ENCODE results near the gene FTO. TPM values are rescaled to one million over a fixed set of nuclear protein-coding genes. Genes with fewer than 3 reads are reported as not detected.

The FTO gene
- total RNA-seq, 4 donors from 2014 or later = 64.4 to 116 (median 71.3) TPM

DNA sequence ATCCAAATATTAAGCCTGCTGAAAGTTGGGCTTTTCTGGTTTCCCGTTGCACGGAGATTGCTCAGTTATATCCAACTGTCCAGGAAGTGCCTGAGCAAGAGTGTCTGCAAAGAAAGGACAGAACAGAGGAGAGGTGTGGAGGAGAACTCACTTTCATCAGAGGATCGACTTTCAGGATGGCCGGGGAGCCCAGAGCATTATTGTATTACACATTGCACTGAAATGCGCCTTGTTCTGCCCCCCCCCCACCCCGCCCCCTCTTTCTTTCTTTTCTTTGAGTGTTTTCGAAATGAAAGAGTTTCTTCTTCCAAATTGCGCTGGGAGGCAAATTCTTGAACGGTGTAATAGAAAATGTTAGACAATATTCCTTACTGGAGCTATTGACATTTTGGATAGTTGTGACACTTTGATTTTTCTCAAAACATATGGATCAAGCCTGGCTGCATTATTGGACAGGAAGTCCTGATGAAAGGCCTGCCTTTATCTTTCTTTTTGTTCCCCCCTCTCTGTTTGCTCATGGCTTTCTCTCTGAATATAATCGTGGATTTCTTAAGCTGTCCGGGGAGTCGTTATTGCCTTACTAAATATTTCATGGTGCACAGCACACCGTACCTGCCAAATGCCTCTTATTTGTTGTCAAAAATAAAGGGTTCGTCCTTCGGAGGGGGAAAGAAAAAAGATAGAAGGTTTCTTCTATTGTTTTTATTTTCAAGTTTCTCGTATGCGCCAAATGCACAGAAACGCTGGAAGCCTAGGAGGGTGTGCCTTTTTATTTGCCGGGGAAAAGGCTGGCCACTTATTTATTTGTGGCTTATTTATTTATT lies 471.8 kb downstream of the FTO start:
- peak overlapping the region; percentile 0 for H3K4me3 ChIP-seq
- H3K27ac ChIP-seq = peak overlapping the region; percentile 31
- 59% methylated on average over 19 of the region's 19 CpGs for WGBS
- no peaks in the 10 kb centered on the region for H3K9me3 ChIP-seq
- H3K36me3 ChIP-seq = no peaks in the 10 kb centered on the region
- H3K27me3 ChIP-seq = peaks cover 4% of the 10 kb centered on the region
- TF ChIP-seq CTCF (IDR thresholded peaks at IDR 0.05) (no peak), EP300 (IDR thresholded peaks at IDR 0.05) (no peak), POLR2AphosphoS5 (IDR thresholded peaks at IDR 0.05) (no peak), POLR2A (IDR thresholded peaks at IDR 0.05) (no peak)
- peaks cover 18% of the 10 kb centered on the region for H3K4me1 ChIP-seq
- DNase-seq (ENCODE audit: low spot score in 2 of 2) = no peak

DNA sequence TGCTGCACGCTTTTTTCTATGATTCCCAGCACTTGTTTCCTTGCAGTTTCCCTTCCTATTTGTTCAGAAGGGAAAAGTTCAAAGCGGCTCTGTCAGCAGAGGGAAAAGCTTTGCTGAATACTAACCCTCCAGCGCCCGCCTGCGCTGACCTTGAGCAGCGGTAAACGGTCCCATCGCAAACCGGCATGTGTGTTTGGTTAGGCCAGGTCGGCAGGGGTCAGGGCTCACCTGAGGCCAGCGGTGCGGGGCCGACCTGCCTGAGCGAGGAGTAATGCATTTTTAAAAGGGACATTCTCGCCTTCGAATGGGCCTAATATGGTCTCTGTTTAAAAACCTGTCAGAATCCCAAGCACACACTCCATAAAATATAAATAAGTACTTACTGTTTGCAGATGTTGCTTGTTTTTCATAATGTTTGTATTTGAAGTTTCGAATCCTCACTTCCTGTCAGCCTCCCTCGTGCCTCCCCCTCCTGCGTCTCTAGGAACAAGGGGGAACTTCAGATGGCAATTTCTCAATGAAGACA lies 472.5 kb downstream of the FTO start:
- 52% methylated on average over 19 of the region's 19 CpGs for WGBS
- no peaks in the 10 kb centered on the region for H3K9me3 ChIP-seq
- DNase-seq (ENCODE audit: low spot score in 2 of 2) = no peak
- peak overlapping the region; percentile 0 for H3K4me3 ChIP-seq
- H3K36me3 ChIP-seq = no peaks in the 10 kb centered on the region
- TF ChIP-seq CTCF (IDR thresholded peaks at IDR 0.05) (no peak), EP300 (IDR thresholded peaks at IDR 0.05) (no peak), POLR2AphosphoS5 (IDR thresholded peaks at IDR 0.05) (no peak), POLR2A (IDR thresholded peaks at IDR 0.05) (no peak)
- peaks cover 4% of the 10 kb centered on the region for H3K27me3 ChIP-seq
- no peak overlapping the region for H3K27ac ChIP-seq
- H3K4me1 ChIP-seq = peaks cover 18% of the 10 kb centered on the region

DNA sequence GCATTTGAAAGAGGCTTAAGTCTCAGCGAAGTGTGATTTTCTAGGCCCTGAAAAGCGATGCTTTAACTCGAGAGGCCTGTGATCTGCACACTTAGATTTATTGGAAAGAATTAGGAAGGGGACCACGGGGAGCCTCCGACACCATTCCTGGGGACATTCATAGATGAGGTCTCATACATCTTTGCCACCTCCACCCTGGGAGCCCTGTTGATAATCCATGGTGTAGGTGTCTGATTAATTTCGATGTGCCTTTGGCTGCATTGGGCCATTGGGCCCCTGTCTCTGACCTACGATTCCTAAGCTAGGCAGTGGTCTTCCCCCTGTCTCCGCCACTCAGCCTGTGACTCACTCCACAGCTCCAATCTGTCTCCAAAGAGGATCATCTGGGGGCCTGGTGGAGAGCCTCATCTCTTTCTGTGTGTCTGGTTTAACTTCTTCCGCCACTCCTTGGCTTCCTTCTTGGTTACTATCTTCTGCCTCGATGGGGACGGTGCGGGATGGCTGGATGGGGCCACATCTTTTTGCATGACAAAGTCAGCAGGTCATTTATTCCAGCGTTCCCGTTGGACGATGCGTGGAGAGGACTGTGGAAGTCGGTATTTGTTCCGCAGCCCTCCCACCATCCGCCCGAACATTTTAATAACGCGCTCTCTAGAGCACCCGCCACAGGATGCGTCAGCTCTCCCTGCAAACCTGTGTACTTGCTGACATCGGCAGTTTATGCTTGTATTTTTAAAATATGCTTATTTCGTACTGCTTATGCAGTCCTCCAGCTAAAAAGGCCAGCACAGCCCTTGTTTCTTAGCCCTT lies 473.3 kb downstream of the FTO start:
- H3K4me3 ChIP-seq = no peak overlapping the region
- no peak for TF ChIP-seq CTCF (IDR thresholded peaks at IDR 0.05)
- TF ChIP-seq EP300 (IDR thresholded peaks at IDR 0.05) = no peak
- no peak for TF ChIP-seq POLR2A (IDR thresholded peaks at IDR 0.05)
- TF ChIP-seq POLR2AphosphoS5 (IDR thresholded peaks at IDR 0.05) = no peak

GRCh38 chr16:54177862-54178477 lies 474.0 kb downstream of the FTO start:
- no peaks in the 10 kb centered on the region for H3K36me3 ChIP-seq
- no peak overlapping the region for H3K4me3 ChIP-seq
- 77% methylated on average over 11 of the region's 11 CpGs for WGBS
- peaks cover 4% of the 10 kb centered on the region for H3K27me3 ChIP-seq
- no peaks in the 10 kb centered on the region for H3K9me3 ChIP-seq
- H3K27ac ChIP-seq = no peak overlapping the region
- peaks cover 18% of the 10 kb centered on the region for H3K4me1 ChIP-seq
- no peak for TF ChIP-seq CTCF (IDR thresholded peaks at IDR 0.05)
- no peak for TF ChIP-seq POLR2AphosphoS5 (IDR thresholded peaks at IDR 0.05)
- TF ChIP-seq EP300 (IDR thresholded peaks at IDR 0.05) = no peak
- TF ChIP-seq POLR2A (IDR thresholded peaks at IDR 0.05) = no peak
- DNase-seq (ENCODE audit: low spot score in 2 of 2) = no peak

More for the DNA sequence above, 473.3 kb downstream of the FTO start:
- Histone ChIP-seq H3K4me1 (peaks cover 18% of the 10 kb centered on the region), H3K27me3 (peaks cover 4% of the 10 kb centered on the region), H3K36me3 (no peaks in the 10 kb centered on the region), H3K27ac (no peak overlapping the region), H3K9me3 (no peaks in the 10 kb centered on the region)
- DNase-seq (ENCODE audit: low spot score in 2 of 2) = no peak
- 93% methylated on average over 26 of the region's 26 CpGs for WGBS
